ENCODE results near the gene ARL17B. TPM values are rescaled to one million over a fixed set of nuclear protein-coding genes. Genes with fewer than 3 reads are reported as not detected.
A peak's percentile ranks its signal among the peaks of the same experiment; 100 is the strongest.
"Not testable (repeated sequence)": the region's sequence is repeated elsewhere in the genome, so short reads cannot be mapped to it uniquely, and the experiment has no call there.

ARL17B gene
- total and polyA plus RNA-seq, 5 donors from 2014 or later: 17.6 to 34.4 (median 22.3) TPM

DNA sequence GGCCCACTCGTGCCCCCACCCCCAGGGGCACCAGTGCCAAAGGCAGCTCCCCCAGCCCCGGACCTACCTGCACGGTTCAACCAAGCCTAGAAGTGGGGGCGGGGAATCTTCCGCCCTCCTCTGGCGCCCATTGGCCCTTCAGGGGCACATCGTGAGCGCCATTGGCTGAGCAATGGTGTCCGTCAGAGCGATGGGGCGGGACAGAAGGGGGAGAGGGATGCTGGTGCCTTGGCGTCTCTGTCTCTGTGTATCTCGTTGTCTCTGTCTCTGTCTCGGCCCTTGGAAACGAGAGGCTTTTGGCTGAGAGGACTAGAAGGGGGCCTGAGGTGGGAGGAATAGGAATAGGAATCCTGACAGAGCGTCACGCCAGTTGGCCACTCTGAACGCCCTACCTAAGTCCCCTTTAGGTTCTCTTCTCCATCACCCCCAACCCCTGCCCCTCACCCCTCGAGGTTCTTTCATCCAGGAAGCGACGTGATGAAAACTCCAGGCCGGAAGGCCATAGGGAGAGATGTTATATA is 136.2 kb downstream of the ARL17B start:
- not testable (repeated sequence) for H3K4me1 ChIP-seq (ENCODE audit: control insufficient read depth, insufficient read depth, low read length, poor library complexity, severe bottlenecking); H3K27ac ChIP-seq (ENCODE audit: insufficient read depth, low read length, poor library complexity, severe bottlenecking); H3K9me3 ChIP-seq (ENCODE audit: control insufficient read depth in 2 of 2, low read length in 2 of 2); H3K9me3 Mint-ChIP-seq; H3K27me3 Mint-ChIP-seq; H3K4me1 Mint-ChIP-seq; H3K36me3 Mint-ChIP-seq; H3K27me3 ChIP-seq (ENCODE audit: control insufficient read depth, insufficient read depth, low read length); H3K36me3 ChIP-seq (ENCODE audit: control insufficient read depth, insufficient read depth, low read length)
- peak; percentile 91 to 97 (median 92) for DNase-seq
- Mint-ChIP-seq H3K4me3 (peak overlapping the region; percentile 79 to 98 (median 95)), H3K27ac (peak overlapping the region; percentile 90 to 92 (median 91))
- peak overlapping the region; percentile 78 for H3K4me3 ChIP-seq (ENCODE audit: low read depth, low read length)
- peak; percentile 100 for ATAC-seq (ENCODE audit: low read depth in 2 of 2)

DNA sequence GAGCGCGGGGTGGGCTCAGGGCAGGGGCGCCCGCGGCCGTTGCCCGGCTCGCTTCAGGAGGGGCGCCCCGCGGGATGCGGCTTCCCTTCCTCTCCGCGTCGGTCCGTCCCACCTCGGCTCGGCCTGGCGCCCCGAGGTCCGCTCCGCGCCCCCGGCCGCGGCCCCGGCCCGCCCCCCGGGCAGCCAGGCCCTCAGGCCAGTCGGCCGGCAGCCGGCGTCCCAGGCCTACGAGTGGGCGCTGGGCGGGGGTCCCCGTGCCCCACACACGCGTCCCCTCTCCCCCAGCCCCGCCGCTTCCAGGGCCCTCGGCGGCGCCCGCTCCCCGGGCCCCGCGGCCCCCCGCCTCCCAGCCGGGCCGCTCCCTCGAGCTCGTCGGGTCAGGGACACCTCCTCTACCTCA is 136.7 kb downstream of the ARL17B start:
- not testable (repeated sequence) for H3K4me1 Mint-ChIP-seq; H3K36me3 ChIP-seq (ENCODE audit: control insufficient read depth, insufficient read depth, low read length); H3K27ac ChIP-seq (ENCODE audit: insufficient read depth, low read length, poor library complexity, severe bottlenecking); H3K4me1 ChIP-seq (ENCODE audit: control insufficient read depth, insufficient read depth, low read length, poor library complexity, severe bottlenecking); H3K9me3 ChIP-seq (ENCODE audit: control insufficient read depth in 2 of 2, low read length in 2 of 2); H3K4me3 ChIP-seq (ENCODE audit: low read depth, low read length); H3K9me3 Mint-ChIP-seq; DNase-seq; H3K27me3 ChIP-seq (ENCODE audit: control insufficient read depth, insufficient read depth, low read length); H3K36me3 Mint-ChIP-seq; H3K27me3 Mint-ChIP-seq
- peak; percentile 27 to 35 for ATAC-seq (ENCODE audit: low read depth in 2 of 2)
- Mint-ChIP-seq H3K4me3 (peak overlapping the region; percentile 79 to 98 (median 95)), H3K27ac (peak overlapping the region in 1 of 3 donors; percentile 92)

Other genes with a start within 250 kb of the ARL17B start
- 295 TPM for gene KANSL1, start 168.3 kb downstream of the ARL17B start, total RNA-seq
- 10 to 100 TPM in 3 of 4 donors, 1 to 10 TPM in 1; 9.1 to 14.1 (median 11.3) TPM for gene KANSL1, start 168.3 kb downstream of the ARL17B start, polyA plus RNA-seq
- 33.0 TPM for gene LRRC37A, start 66.6 kb downstream of the ARL17B start, total RNA-seq
- 1 to 10 TPM in 2 of 4 donors, under 1 TPM in 2; 0.52 to 1.3 (median 0.99) TPM for gene LRRC37A, start 66.6 kb downstream of the ARL17B start, polyA plus RNA-seq
- 74.3 TPM for gene LRRC37A2, start 150.7 kb upstream of the ARL17B start, total RNA-seq
- 1 to 10 TPM; 6.3 to 8.0 (median 6.6) TPM for gene LRRC37A2, start 150.7 kb upstream of the ARL17B start, polyA plus RNA-seq
- gene ARL17A, start 217.9 kb upstream of the ARL17B start, total RNA-seq: 29.4 TPM
- gene ARL17A, start 217.9 kb upstream of the ARL17B start, polyA plus RNA-seq: 1 to 10 TPM; 2.8 to 7.2 (median 4.7) TPM
- 71.4 TPM for gene NSF, start 228.9 kb upstream of the ARL17B start, total RNA-seq
- gene NSF, start 228.9 kb upstream of the ARL17B start, polyA plus RNA-seq: 10 to 100 TPM; 24.6 to 31.9 (median 27.8) TPM